HL-60 (cell line): Measurements from ENCODE around the gene TIGAR.

Experiments
- DNase-seq, 2 experiments: peaks; one replicate each; pipeline ENCODE4 v3.0.0-alpha.2; 2010 to 2020; ENCODE audit warnings: low read depth in 1 of 2, low spot score in 1 of 2
- H3K27ac ChIP-seq: fragments of 250-450 bp; sonication (Bioruptor Pico); replicated peaks from 2 replicates; pipeline ENCODE4 v1.5.1; 2020; ENCODE audit warnings: mild to moderate bottlenecking, moderate library complexity
- H3K27me3 ChIP-seq: fragments of 250-450 bp; sonication (Bioruptor Pico); 2 replicates; pipeline ENCODE4 v1.5.1; 2021; ENCODE audit warnings: mild to moderate bottlenecking, moderate library complexity; ENCODE audit not compliant: insufficient read depth, poor library complexity, severe bottlenecking
- H3K4me3 ChIP-seq: replicated peaks from 2 replicates; pipeline ENCODE4 v1.5.1; 2011; ENCODE audit warnings: mild to moderate bottlenecking, control low read depth, low read length; ENCODE audit not compliant: insufficient read depth
- GABPA ChIP-seq: IDR thresholded peaks from 2 replicates; pipeline ENCODE4 v1.6.1; 2012; ENCODE audit warnings: low read depth
- POLR2AphosphoS5 ChIP-seq: IDR thresholded peaks from 2 replicates; pipeline ENCODE4 v1.6.1; 2012; ENCODE audit warnings: low read depth
- SPI1 ChIP-seq: IDR thresholded peaks from 2 replicates; pipeline ENCODE4 v1.6.1; 2012; ENCODE audit warnings: low read depth, mild to moderate bottlenecking, borderline replicate concordance
- TF ChIP-seq, protein P1 (sequence below): IDR thresholded peaks from 2 replicates; pipeline ENCODE4 v1.6.1; 2012; ENCODE audit warnings: low read depth; ENCODE audit not compliant: insufficient replicate concordance
- TF ChIP-seq, protein P2 (sequence below): IDR thresholded peaks from one replicate; pipeline ENCODE4 v1.5.1; 2011; ENCODE audit warnings: low read length, control low read depth, inconsistent platforms; ENCODE audit not compliant: insufficient read depth

The TIGAR gene

DNA sequence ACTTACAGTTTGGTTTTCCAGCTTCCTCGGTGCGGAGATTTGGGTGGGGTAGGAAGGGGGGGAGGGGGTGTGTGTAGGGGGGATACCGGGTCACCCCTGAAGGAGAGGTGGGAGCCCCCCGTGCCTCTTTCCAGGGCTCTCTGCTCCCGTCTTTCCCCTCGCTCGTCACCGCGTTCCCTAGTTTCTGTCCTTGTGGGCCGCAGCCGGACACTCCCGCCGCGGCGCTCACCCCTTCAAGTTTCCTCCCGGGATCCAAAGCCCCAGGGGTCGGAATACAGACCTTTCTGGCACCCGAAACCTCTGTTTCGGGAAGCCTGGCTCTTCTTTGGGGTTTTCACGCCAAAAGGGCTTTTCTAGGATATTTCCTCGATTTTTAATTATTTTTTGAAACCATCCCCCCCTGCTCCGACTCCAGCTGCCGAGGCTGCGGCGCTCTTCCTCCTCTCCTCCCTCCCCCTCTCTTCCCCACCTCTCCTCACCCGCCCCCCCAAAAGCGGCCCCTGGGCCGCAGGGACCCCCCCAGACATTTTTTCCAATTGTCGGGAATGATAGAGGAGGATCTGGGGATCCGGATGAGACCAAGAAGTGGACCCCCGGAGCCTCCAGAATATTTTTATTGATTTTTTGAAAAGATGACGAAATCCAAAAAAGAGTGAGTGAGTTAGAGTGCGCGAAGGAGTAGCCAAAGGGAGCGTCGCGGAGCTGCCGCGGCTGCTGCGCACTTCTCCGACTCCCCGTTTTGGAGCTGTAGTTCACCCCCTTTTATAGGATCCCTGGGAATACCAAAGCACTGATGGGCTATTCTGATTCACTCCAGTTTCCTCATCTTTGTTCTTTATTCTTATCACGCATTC is 45.8 kb upstream of the TIGAR start:
- Histone ChIP-seq H3K27ac (peak overlapping the region; percentile 81), H3K27me3 (no peaks in the 10 kb centered on the region), H3K4me3 (peak overlapping the region; percentile 77)
- TF ChIP-seq SPI1 (no peak), GABPA (no peak), POLR2AphosphoS5 (no peak)
- TF ChIP-seq, protein P1, sequence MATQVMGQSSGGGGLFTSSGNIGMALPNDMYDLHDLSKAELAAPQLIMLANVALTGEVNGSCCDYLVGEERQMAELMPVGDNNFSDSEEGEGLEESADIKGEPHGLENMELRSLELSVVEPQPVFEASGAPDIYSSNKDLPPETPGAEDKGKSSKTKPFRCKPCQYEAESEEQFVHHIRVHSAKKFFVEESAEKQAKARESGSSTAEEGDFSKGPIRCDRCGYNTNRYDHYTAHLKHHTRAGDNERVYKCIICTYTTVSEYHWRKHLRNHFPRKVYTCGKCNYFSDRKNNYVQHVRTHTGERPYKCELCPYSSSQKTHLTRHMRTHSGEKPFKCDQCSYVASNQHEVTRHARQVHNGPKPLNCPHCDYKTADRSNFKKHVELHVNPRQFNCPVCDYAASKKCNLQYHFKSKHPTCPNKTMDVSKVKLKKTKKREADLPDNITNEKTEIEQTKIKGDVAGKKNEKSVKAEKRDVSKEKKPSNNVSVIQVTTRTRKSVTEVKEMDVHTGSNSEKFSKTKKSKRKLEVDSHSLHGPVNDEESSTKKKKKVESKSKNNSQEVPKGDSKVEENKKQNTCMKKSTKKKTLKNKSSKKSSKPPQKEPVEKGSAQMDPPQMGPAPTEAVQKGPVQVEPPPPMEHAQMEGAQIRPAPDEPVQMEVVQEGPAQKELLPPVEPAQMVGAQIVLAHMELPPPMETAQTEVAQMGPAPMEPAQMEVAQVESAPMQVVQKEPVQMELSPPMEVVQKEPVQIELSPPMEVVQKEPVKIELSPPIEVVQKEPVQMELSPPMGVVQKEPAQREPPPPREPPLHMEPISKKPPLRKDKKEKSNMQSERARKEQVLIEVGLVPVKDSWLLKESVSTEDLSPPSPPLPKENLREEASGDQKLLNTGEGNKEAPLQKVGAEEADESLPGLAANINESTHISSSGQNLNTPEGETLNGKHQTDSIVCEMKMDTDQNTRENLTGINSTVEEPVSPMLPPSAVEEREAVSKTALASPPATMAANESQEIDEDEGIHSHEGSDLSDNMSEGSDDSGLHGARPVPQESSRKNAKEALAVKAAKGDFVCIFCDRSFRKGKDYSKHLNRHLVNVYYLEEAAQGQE: no peak
- TF ChIP-seq, protein P2, sequence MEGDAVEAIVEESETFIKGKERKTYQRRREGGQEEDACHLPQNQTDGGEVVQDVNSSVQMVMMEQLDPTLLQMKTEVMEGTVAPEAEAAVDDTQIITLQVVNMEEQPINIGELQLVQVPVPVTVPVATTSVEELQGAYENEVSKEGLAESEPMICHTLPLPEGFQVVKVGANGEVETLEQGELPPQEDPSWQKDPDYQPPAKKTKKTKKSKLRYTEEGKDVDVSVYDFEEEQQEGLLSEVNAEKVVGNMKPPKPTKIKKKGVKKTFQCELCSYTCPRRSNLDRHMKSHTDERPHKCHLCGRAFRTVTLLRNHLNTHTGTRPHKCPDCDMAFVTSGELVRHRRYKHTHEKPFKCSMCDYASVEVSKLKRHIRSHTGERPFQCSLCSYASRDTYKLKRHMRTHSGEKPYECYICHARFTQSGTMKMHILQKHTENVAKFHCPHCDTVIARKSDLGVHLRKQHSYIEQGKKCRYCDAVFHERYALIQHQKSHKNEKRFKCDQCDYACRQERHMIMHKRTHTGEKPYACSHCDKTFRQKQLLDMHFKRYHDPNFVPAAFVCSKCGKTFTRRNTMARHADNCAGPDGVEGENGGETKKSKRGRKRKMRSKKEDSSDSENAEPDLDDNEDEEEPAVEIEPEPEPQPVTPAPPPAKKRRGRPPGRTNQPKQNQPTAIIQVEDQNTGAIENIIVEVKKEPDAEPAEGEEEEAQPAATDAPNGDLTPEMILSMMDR: no peak
- no peak for DNase-seq

DNA sequence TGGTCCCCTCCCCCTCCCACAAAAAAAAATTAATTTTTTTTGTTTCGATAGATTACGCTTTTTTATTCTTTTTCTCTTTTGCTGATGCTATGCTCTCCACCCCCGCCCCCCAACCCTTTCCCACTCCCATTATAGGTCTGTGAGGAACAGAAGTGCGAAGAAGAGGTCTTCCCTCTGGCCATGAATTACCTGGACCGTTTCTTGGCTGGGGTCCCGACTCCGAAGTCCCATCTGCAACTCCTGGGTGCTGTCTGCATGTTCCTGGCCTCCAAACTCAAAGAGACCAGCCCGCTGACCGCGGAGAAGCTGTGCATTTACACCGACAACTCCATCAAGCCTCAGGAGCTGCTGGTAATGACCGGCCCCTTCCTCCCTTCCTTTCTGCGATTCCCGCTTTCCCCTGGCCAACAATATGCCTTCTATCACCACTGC is 45.1 kb upstream of the TIGAR start:
- no peaks in the 10 kb centered on the region for H3K27me3 ChIP-seq
- no peak overlapping the region; the same call in 1 of the 2 replicates for H3K4me3 ChIP-seq
- DNase-seq: no peak
- TF ChIP-seq, protein P1: no peak
- TF ChIP-seq SPI1: no peak
- TF ChIP-seq POLR2AphosphoS5: no peak
- TF ChIP-seq GABPA: no peak
- TF ChIP-seq, protein P2: no peak
- H3K27ac ChIP-seq: no peak overlapping the region

DNA sequence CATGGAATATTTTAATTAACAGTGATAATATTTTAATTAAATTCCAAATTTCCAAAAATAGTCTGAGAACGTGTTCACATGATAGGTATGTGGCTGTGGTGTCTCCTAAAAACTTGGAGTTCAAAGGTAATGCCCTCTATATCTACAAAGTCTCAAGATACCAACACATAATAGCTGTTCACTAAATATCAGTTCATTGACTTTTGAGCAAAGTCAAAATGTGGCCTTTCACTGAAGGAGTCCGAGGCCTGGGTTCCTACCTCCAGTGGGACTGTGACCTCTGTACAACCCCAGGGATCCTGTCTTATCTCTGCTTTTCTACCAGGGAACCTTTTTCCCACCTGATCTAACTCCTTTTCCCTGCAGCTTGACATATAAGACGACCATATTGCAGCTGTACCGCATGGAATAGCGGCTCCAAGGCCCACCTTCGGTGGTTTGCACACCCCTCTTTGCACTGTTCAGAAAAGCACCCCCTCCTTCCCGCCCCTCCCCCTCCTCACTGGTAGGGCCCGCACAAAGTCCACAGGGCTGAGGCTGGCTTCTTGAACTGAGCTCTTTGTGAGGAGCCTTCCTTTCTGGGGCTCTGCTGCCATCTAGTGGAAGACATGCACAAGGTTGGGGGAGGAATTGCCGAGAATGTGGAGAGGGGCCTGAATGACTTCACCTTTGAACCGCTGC is 44.3 kb upstream of the TIGAR start:
- H3K27ac ChIP-seq: no peak overlapping the region
- H3K27me3 ChIP-seq: no peaks in the 10 kb centered on the region
- DNase-seq: peak; percentile 76 to 89
- no peak; the same call in 1 of the 2 replicates for TF ChIP-seq SPI1
- no peak for TF ChIP-seq POLR2AphosphoS5
- TF ChIP-seq, protein P2: peak; percentile 70
- H3K4me3 ChIP-seq: no peak overlapping the region
